K562 (cell line): ENCODE measurements around the gene RTL10. TPM values are rescaled to one million over a fixed set of nuclear protein-coding genes. Genes with fewer than 3 reads are reported as not detected.

Experiments
- BCOR ChIP-seq: fragments of 450-650 bp; IDR thresholded peaks from 2 replicates; pipeline ENCODE4 v1.6.1; 2016
- CTBP1 ChIP-seq: fragments of 450-650 bp; IDR thresholded peaks from 2 replicates; pipeline ENCODE4 v1.6.1; 2016; ENCODE audit warnings: borderline replicate concordance
- HDAC3 ChIP-seq: fragments of 450-650 bp; IDR thresholded peaks from 2 replicates; pipeline ENCODE4 v1.6.1; 2018; ENCODE audit warnings: borderline replicate concordance, mild to moderate bottlenecking, moderate library complexity; ENCODE audit not compliant: partially characterized antibody
- HNRNPLL ChIP-seq: fragments of 200-400 bp; formaldehyde crosslinking; IDR thresholded peaks from 2 replicates; pipeline ENCODE4 v1.6.1; 2017; ENCODE audit warnings: low read length, low read depth, mild to moderate bottlenecking; ENCODE audit not compliant: poor library complexity, severe bottlenecking
- KAT2B ChIP-seq: IDR thresholded peaks from one replicate; pipeline ENCODE4 v1.6.1; 2012; ENCODE audit warnings: low read depth, mild to moderate bottlenecking, control low read depth, inconsistent platforms, low read length, moderate library complexity
- KLF13 ChIP-seq: fragments of 450-650 bp; IDR thresholded peaks from 2 replicates; pipeline ENCODE4 v1.6.1; 2016; ENCODE audit warnings: missing genetic modification characterization, low read depth, mild to moderate bottlenecking, missing compliant biosample characterization, moderate library complexity, borderline replicate concordance
- MYNN ChIP-seq, 2 experiments: sonication (generic); formaldehyde crosslinking in 1 of 2; IDR thresholded peaks; 2 replicates each; pipeline versions ENCODE4 v1.5.0 to v1.6.1; 2016 to 2020; ENCODE audit warnings: antibody characterized with exemption in 1 of 2, missing genetic modification reagents in 1 of 2
- NFIC ChIP-seq: fragments of 450-650 bp; IDR thresholded peaks from 2 replicates; pipeline ENCODE4 v1.6.1; 2017; ENCODE audit warnings: mild to moderate bottlenecking, inconsistent platforms
- OTX1 ChIP-seq: fragments of 450-650 bp; formaldehyde crosslinking; IDR thresholded peaks from 2 replicates; pipeline ENCODE4 v1.4.0; 2022; ENCODE audit warnings: mild to moderate bottlenecking
- RREB1 ChIP-seq: fragments of 250-450 bp; sonication (Bioruptor Pico); IDR thresholded peaks from 2 replicates; pipeline ENCODE4 v1.4.0; 2020
- STAT6 ChIP-seq: sonication (generic); formaldehyde crosslinking; IDR thresholded peaks from 2 replicates; pipeline ENCODE4 v1.8.1; 2023; ENCODE audit warnings: mild to moderate bottlenecking, missing genetic modification reagents
- TEAD4 ChIP-seq, 2 experiments: sonication (generic) in 1 of 2; formaldehyde crosslinking in 1 of 2; IDR thresholded peaks; 2 replicates each; pipeline versions ENCODE4 v1.6.1 to v1.8.0; 2012 to 2022; ENCODE audit warnings: borderline replicate concordance in 1 of 2, inconsistent platforms in 1 of 2, low read length in 1 of 2, mild to moderate bottlenecking in 1 of 2, missing genetic modification reagents in 1 of 2
- ZBTB26 ChIP-seq: fragments of 450-650 bp; formaldehyde crosslinking; IDR thresholded peaks from 2 replicates; pipeline ENCODE4 v1.4.0; 2022; ENCODE audit warnings: missing genetic modification characterization
- ZNF24 ChIP-seq: fragments of 450-650 bp; IDR thresholded peaks from 2 replicates; pipeline ENCODE4 v1.6.1; 2016
- ZNF395 ChIP-seq: fragments of 200-800 bp; sonication (Bioruptor generic); IDR thresholded peaks from 2 replicates; pipeline ENCODE4 v1.6.1; 2017; ENCODE audit warnings: missing genetic modification characterization, missing compliant biosample characterization
- polyA plus RNA-seq, 8 experiments: library from polyadenylated mRNA; depleted of rRNA in 4 of 8; stranded (reverse) in 5 of 8; unstranded in 3 of 8; fragments of >200 nt; fragmentation: Nextera tagmentation in 2 of 8; fragmentation: Illumina TruSeq in 1 of 8; extraction: Ambion mirVana in 2 of 8; extraction: Trizol in 1 of 8; gene quantifications; 2 replicates each; pipeline versions ENCODE4 v1.2.1 to v1.2.3, GENCODE V29; 2011 to 2014; ENCODE audit warnings: inconsistent platforms in 1 of 8, missing spikeins in 1 of 8
- total RNA-seq, 7 experiments: library from RNA; depleted of rRNA in 6 of 7; stranded (reverse); fragments of >200 nt in 6 of 7; fragmentation: Illumina TruSeq in 2 of 7; extraction: Trizol in 2 of 7; gene quantifications; 2 replicates each; pipeline versions ENCODE4 v1.2.1 to v1.2.3, GENCODE V29; 2011 to 2021; ENCODE audit warnings: low replicate concordance in 1 of 7

The RTL10 gene
- total and polyA plus RNA-seq, 9 of the 15 experiments (the other 6 are each of a cell fraction or from before 2014, with no cell fraction given), result 19.8 to 75.5 (median 32.5) TPM

GRCh38 chr22:19880786-19881569, 26.3 kb upstream of the RTL10 start (continued):
- TF ChIP-seq RREB1 (CRISPR knock-in tag) (0 out of 2 replicates have a peak, but pooled peaks have one; percentile 13), HNRNPLL (peak; percentile 97), NFIC (no peak), BCOR (0 out of 2 replicates have a peak, but pooled peaks have one; percentile 22), CTBP1 (peak; percentile 45; the same call in 1 of the 2 replicates), HDAC3 (no peak), KLF13 (tag) (no peak), ZBTB26 (CRISPR knock-in tag) (0 out of 2 replicates have a peak, but pooled peaks have one; percentile 62), ZNF395 (CRISPR knock-in tag) (no peak), TEAD4 (IDR thresholded peaks at IDR 0.05; ENCODE audit: low read length) (peak; percentile 79), TEAD4 (CRISPR knock-in tag; IDR thresholded peaks at IDR 0.05; ENCODE audit: borderline replicate concordance) (no peak), MYNN (IDR thresholded peaks at IDR 0.05) (no peak), MYNN (CRISPR knock-in tag; IDR thresholded peaks at IDR 0.05) (0 out of 2 replicates have a peak, but pooled peaks have one; percentile 43), KAT2B (peak; percentile 16), ZNF24 (peak; percentile 39; the same call in 1 of the 2 replicates), OTX1 (CRISPR knock-in tag) (0 out of 2 replicates have a peak, but pooled peaks have one; percentile 23), STAT6 (CRISPR knock-in tag) (0 out of 2 replicates have a peak, but pooled peaks have one; percentile 32)
